Measurements from ENCODE around the gene MCOLN3. TPM values are rescaled to one million over a fixed set of nuclear protein-coding genes. Genes with fewer than 3 reads are reported as not detected.
A peak's percentile ranks its signal among the peaks of the same experiment; 100 is the strongest.

Gene MCOLN3
- total and polyA plus RNA-seq, 9 of the 15 experiments (the other 6 are each of a cell fraction or from before 2014, with no cell fraction given), result 0.04 to 0.05 TPM; not detected in 7

DNA sequence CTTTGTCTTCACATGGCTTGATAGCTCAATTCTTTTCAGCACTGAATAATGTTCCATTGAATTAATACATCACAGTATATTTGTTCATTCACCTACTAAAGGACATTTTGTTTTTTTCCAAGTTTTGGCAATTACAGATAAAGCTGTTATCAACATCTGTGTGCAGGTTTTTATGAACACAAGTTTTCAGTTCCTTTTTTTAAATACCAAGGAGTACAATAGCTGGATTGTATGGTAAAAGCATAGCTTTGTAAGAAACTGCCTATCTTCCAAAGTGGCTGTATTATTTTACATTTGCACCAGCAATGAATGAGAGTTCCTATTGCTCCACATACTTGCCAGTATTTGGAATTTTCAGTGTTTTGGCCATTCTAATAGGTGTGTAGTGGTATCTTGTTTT lies 46.6 kb downstream of the MCOLN3 start:
- Histone ChIP-seq H3K27me3 (ENCODE audit: control insufficient read depth in 2 of 2, insufficient read depth in 2 of 2, low read length in 2 of 2) (peaks cover 9 to 21% of the 10 kb centered on the region in 2 experiments; a peak in 3 of 5 replicates), H3K36me3 (ENCODE audit: control insufficient read depth, insufficient read depth, low read length) (no peaks in the 10 kb centered on the region), H3K4me3 (no peak overlapping the region), H3K79me2 (ENCODE audit: control insufficient read depth, insufficient read depth, low read length) (no peaks in the 10 kb centered on the region), H3K27ac (ENCODE audit: extremely low read depth, low read depth, low read length) (no peak overlapping the region), H4K20me1 (replicated peaks; ENCODE audit: control insufficient read depth, insufficient read depth, low read length) (no peaks in the 10 kb centered on the region), H3K4me1 (replicated peaks in 1 of 2; ENCODE audit: control insufficient read depth in 2 of 2, insufficient read depth in 2 of 2, low read length in 2 of 2) (peaks cover 0 to 12% of the 10 kb centered on the region in 2 experiments; a peak in 2 of 5 replicates), H3K9me3 (replicated peaks; ENCODE audit: control insufficient read depth, insufficient read depth, low read depth, low read length) (no peaks in the 10 kb centered on the region), H3K9me1 (ENCODE audit: control insufficient read depth, insufficient read depth, low read length) (no peaks in the 10 kb centered on the region), H2AFZ (ENCODE audit: low read depth, low read length) (no peak overlapping the region), H3K4me2 (ENCODE audit: insufficient read depth, low read length) (no peak overlapping the region), H3K9ac (ENCODE audit: insufficient read depth in 1 of 2, low read depth in 2 of 2, low read length in 2 of 2) (no peak overlapping the region)
- in situ Hi-C loops (cut with MboI) (no loop called here), intact Hi-C loops (cut with micrococcal nuclease) (no loop called here)
- CTCF ChIA-PET (ENCODE audit: low intra/inter-chr PET ratio), result no interaction called here
- no peak for DNase-seq (ENCODE audit: extremely low read depth in 1 of 4, low spot score in 3 of 4)
- no TSS peak for BruUV-seq (replicated peaks)
- POLR2A ChIA-PET, result no interaction called here
- TF ChIP-seq TCF3 (CRISPR knock-in tag; IDR thresholded peaks at IDR 0.05) (no peak), SMARCA5 (IDR thresholded peaks at IDR 0.05) (no peak), PRPF4 (IDR thresholded peaks at IDR 0.05; ENCODE audit: insufficient read depth, low read depth, low read length, poor library complexity, severe bottlenecking) (no peak), ZNF165 (CRISPR knock-in tag; IDR thresholded peaks at IDR 0.05; ENCODE audit: borderline replicate concordance) (no peak), ZNF766 (CRISPR knock-in tag; conservative IDR thresholded peaks at IDR 0.05) (no peak)
- no peak for ATAC-seq
- FAIRE-seq, result no peak

- Histone ChIP-seq H3K79me2 (ENCODE audit: control insufficient read depth, insufficient read depth, low read length) (no peaks in the 10 kb centered on the region), H3K27ac (ENCODE audit: extremely low read depth, low read depth, low read length) (no peak overlapping the region), H3K36me3 (ENCODE audit: control insufficient read depth, insufficient read depth, low read length) (no peaks in the 10 kb centered on the region), H3K9ac (ENCODE audit: insufficient read depth in 1 of 2, low read depth in 2 of 2, low read length in 2 of 2) (no peak overlapping the region), H3K4me2 (ENCODE audit: insufficient read depth, low read length) (no peak overlapping the region), H2AFZ (ENCODE audit: low read depth, low read length) (no peak overlapping the region), H4K20me1 (replicated peaks; ENCODE audit: control insufficient read depth, insufficient read depth, low read length) (no peaks in the 10 kb centered on the region), H3K9me3 (replicated peaks; ENCODE audit: control insufficient read depth, insufficient read depth, low read depth, low read length) (no peaks in the 10 kb centered on the region), H3K4me3 (no peak overlapping the region), H3K27me3 (ENCODE audit: control insufficient read depth in 2 of 2, insufficient read depth in 2 of 2, low read length in 2 of 2) (peaks cover 12 to 26% of the 10 kb centered on the region in 2 experiments; a peak in 3 of 5 replicates), H3K9me1 (ENCODE audit: control insufficient read depth, insufficient read depth, low read length) (no peaks in the 10 kb centered on the region), H3K4me1 (replicated peaks in 1 of 2; ENCODE audit: control insufficient read depth in 2 of 2, insufficient read depth in 2 of 2, low read length in 2 of 2) (peaks cover 0 to 13% of the 10 kb centered on the region in 2 experiments; a peak in 2 of 5 replicates)
- peak; percentile 70 for TF ChIP-seq HNRNPLL (IDR thresholded peaks at IDR 0.05; ENCODE audit: low read depth, low read length, poor library complexity, severe bottlenecking)
- TF ChIP-seq, protein P1, sequence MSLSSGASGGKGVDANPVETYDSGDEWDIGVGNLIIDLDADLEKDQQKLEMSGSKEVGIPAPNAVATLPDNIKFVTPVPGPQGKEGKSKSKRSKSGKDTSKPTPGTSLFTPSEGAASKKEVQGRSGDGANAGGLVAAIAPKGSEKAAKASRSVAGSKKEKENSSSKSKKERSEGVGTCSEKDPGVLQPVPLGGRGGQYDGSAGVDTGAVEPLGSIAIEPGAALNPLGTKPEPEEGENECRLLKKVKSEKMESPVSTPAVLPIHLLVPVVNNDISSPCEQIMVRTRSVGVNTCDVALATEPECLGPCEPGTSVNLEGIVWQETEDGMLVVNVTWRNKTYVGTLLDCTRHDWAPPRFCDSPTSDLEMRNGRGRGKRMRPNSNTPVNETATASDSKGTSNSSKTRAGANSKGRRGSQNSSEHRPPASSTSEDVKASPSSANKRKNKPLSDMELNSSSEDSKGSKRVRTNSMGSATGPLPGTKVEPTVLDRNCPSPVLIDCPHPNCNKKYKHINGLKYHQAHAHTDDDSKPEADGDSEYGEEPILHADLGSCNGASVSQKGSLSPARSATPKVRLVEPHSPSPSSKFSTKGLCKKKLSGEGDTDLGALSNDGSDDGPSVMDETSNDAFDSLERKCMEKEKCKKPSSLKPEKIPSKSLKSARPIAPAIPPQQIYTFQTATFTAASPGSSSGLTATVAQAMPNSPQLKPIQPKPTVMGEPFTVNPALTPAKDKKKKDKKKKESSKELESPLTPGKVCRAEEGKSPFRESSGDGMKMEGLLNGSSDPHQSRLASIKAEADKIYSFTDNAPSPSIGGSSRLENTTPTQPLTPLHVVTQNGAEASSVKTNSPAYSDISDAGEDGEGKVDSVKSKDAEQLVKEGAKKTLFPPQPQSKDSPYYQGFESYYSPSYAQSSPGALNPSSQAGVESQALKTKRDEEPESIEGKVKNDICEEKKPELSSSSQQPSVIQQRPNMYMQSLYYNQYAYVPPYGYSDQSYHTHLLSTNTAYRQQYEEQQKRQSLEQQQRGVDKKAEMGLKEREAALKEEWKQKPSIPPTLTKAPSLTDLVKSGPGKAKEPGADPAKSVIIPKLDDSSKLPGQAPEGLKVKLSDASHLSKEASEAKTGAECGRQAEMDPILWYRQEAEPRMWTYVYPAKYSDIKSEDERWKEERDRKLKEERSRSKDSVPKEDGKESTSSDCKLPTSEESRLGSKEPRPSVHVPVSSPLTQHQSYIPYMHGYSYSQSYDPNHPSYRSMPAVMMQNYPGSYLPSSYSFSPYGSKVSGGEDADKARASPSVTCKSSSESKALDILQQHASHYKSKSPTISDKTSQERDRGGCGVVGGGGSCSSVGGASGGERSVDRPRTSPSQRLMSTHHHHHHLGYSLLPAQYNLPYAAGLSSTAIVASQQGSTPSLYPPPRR (CRISPR knock-in tag; IDR thresholded peaks at IDR 0.05; ENCODE audit: borderline replicate concordance), result no peak
- ATAC-seq (peak; percentile 25; the same call in 1 of the 3 replicates), DNase-seq (ENCODE audit: extremely low read depth in 1 of 4, low spot score in 3 of 4) (no peak), FAIRE-seq (no peak)
- CTCF ChIA-PET (ENCODE audit: low intra/inter-chr PET ratio), result no interaction called here
- in situ Hi-C loops (cut with MboI), result no loop called here
- intact Hi-C loops (cut with micrococcal nuclease), result no loop called here
- POLR2A ChIA-PET, result no interaction called here
- BruUV-seq (replicated peaks), result no TSS peak
- 4% methylated on average over 14 of the region's 14 CpGs for WGBS (ENCODE audit: insufficient coverage, low coverage, missing lambda C conversion rate)
Observed at GRCh38 chr1:84998642-84999280, 49.5 kb downstream of the MCOLN3 start.
